ENCODE data around the gene PTRH1.

DNA sequence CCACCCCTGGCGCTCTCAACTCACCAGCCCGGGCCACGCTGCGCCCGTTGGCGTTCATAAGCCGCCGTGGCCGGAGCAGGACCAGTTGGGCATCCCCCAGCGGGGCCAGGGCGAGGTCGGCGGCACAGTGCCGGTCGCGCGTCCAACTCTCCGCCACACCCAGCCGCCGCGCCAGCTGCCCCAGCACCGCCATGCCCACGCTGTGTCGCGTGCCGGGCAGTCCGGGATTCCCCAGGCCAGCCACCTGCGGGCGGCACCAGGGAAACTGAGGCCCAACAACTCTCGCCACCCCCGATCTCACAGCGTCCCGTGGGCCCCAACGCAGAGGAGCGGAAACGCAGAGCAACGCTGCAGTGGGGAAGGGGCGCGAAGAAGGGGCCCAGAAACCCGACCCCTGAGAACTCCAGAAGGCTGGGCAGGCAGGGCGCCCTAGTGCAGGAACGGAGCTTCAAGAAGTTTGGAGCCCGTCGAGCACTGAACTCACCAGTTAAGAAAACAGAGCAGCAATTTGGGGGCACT, 453 bp downstream of the PTRH1 start:
- no peak for TF ChIP-seq NFYB (IDR thresholded peaks at IDR 0.05; ENCODE audit: insufficient read depth, low read depth, low read length)
- TF ChIP-seq POLR2AphosphoS5 (IDR thresholded peaks at IDR 0.05; ENCODE audit: low read length): no peak
- TF ChIP-seq, protein P1, sequence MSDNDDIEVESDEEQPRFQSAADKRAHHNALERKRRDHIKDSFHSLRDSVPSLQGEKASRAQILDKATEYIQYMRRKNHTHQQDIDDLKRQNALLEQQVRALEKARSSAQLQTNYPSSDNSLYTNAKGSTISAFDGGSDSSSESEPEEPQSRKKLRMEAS (IDR thresholded peaks at IDR 0.05; ENCODE audit: low read depth, low read length): no peak
- TF ChIP-seq, protein P2, sequence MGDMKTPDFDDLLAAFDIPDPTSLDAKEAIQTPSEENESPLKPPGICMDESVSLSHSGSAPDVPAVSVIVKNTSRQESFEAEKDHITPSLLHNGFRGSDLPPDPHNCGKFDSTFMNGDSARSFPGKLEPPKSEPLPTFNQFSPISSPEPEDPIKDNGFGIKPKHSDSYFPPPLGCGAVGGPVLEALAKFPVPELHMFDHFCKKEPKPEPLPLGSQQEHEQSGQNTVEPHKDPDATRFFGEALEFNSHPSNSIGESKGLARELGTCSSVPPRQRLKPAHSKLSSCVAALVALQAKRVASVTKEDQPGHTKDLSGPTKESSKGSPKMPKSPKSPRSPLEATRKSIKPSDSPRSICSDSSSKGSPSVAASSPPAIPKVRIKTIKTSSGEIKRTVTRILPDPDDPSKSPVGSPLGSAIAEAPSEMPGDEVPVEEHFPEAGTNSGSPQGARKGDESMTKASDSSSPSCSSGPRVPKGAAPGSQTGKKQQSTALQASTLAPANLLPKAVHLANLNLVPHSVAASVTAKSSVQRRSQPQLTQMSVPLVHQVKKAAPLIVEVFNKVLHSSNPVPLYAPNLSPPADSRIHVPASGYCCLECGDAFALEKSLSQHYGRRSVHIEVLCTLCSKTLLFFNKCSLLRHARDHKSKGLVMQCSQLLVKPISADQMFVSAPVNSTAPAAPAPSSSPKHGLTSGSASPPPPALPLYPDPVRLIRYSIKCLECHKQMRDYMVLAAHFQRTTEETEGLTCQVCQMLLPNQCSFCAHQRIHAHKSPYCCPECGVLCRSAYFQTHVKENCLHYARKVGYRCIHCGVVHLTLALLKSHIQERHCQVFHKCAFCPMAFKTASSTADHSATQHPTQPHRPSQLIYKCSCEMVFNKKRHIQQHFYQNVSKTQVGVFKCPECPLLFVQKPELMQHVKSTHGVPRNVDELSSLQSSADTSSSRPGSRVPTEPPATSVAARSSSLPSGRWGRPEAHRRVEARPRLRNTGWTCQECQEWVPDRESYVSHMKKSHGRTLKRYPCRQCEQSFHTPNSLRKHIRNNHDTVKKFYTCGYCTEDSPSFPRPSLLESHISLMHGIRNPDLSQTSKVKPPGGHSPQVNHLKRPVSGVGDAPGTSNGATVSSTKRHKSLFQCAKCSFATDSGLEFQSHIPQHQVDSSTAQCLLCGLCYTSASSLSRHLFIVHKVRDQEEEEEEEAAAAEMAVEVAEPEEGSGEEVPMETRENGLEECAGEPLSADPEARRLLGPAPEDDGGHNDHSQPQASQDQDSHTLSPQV (IDR thresholded peaks at IDR 0.05): no peak
- no peak for TF ChIP-seq RCOR1 (conservative IDR thresholded peaks at IDR 0.05; ENCODE audit: low read depth, low read length)
- TF ChIP-seq, protein P3, sequence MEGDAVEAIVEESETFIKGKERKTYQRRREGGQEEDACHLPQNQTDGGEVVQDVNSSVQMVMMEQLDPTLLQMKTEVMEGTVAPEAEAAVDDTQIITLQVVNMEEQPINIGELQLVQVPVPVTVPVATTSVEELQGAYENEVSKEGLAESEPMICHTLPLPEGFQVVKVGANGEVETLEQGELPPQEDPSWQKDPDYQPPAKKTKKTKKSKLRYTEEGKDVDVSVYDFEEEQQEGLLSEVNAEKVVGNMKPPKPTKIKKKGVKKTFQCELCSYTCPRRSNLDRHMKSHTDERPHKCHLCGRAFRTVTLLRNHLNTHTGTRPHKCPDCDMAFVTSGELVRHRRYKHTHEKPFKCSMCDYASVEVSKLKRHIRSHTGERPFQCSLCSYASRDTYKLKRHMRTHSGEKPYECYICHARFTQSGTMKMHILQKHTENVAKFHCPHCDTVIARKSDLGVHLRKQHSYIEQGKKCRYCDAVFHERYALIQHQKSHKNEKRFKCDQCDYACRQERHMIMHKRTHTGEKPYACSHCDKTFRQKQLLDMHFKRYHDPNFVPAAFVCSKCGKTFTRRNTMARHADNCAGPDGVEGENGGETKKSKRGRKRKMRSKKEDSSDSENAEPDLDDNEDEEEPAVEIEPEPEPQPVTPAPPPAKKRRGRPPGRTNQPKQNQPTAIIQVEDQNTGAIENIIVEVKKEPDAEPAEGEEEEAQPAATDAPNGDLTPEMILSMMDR (IDR thresholded peaks at IDR 0.05 in 2 of 3, conservative IDR thresholded peaks at IDR 0.05 in 1 of 3; ENCODE audit: control insufficient read depth in 2 of 3, extremely low read depth in 1 of 3, insufficient read depth in 1 of 3, low read depth in 3 of 3, low read length in 3 of 3): no peak
- TF ChIP-seq ESRRA (IDR thresholded peaks at IDR 0.05; ENCODE audit: low read length): no peak
- TF ChIP-seq, protein P4, sequence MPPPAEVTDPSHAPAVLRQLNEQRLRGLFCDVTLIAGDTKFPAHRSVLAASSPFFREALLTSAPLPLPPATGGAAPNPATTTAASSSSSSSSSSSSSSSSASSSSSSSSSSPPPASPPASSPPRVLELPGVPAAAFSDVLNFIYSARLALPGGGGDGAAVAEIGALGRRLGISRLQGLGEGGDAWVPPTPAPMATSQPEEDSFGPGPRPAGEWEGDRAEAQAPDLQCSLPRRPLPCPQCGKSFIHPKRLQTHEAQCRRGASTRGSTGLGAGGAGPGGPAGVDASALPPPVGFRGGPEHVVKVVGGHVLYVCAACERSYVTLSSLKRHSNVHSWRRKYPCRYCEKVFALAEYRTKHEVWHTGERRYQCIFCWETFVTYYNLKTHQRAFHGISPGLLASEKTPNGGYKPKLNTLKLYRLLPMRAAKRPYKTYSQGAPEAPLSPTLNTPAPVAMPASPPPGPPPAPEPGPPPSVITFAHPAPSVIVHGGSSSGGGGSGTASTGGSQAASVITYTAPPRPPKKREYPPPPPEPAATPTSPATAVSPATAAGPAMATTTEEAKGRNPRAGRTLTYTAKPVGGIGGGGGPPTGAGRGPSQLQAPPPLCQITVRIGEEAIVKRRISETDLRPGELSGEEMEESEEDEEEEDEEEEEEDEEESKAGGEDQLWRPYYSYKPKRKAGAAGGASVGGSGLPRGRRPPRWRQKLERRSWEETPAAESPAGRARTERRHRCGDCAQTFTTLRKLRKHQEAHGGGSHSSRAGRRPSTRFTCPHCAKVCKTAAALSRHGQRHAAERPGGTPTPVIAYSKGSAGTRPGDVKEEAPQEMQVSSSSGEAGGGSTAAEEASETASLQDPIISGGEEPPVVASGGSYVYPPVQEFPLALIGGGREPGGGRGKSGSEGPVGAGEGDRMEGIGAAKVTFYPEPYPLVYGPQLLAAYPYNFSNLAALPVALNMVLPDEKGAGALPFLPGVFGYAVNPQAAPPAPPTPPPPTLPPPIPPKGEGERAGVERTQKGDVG (CRISPR knock-in tag; IDR thresholded peaks at IDR 0.05): no peak
- TF ChIP-seq EZH2 (IDR thresholded peaks at IDR 0.05; ENCODE audit: borderline replicate concordance, control insufficient read depth, low read depth, low read length): no peak
- TF ChIP-seq EED (IDR thresholded peaks at IDR 0.05; ENCODE audit: low read depth): no peak
- TF ChIP-seq, protein P5, sequence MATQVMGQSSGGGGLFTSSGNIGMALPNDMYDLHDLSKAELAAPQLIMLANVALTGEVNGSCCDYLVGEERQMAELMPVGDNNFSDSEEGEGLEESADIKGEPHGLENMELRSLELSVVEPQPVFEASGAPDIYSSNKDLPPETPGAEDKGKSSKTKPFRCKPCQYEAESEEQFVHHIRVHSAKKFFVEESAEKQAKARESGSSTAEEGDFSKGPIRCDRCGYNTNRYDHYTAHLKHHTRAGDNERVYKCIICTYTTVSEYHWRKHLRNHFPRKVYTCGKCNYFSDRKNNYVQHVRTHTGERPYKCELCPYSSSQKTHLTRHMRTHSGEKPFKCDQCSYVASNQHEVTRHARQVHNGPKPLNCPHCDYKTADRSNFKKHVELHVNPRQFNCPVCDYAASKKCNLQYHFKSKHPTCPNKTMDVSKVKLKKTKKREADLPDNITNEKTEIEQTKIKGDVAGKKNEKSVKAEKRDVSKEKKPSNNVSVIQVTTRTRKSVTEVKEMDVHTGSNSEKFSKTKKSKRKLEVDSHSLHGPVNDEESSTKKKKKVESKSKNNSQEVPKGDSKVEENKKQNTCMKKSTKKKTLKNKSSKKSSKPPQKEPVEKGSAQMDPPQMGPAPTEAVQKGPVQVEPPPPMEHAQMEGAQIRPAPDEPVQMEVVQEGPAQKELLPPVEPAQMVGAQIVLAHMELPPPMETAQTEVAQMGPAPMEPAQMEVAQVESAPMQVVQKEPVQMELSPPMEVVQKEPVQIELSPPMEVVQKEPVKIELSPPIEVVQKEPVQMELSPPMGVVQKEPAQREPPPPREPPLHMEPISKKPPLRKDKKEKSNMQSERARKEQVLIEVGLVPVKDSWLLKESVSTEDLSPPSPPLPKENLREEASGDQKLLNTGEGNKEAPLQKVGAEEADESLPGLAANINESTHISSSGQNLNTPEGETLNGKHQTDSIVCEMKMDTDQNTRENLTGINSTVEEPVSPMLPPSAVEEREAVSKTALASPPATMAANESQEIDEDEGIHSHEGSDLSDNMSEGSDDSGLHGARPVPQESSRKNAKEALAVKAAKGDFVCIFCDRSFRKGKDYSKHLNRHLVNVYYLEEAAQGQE (IDR thresholded peaks at IDR 0.05; ENCODE audit: low read depth, low read length): no peak
- TF ChIP-seq BCL11A (IDR thresholded peaks at IDR 0.05; ENCODE audit: low read depth, low read length): no peak
- no peak for TF ChIP-seq CEBPB (IDR thresholded peaks at IDR 0.05; ENCODE audit: borderline replicate concordance in 1 of 2, low read depth in 2 of 2, low read length in 2 of 2)
- TF ChIP-seq SIN3A (IDR thresholded peaks at IDR 0.05; ENCODE audit: low read depth, low read length): 0 out of 2 replicates have a peak, but pooled peaks have one; percentile 3

Measured in GM12878 (cell line).